ENCODE results near the gene ZC3HAV1.
"Not testable (repeated sequence)": the region's sequence is repeated elsewhere in the genome, so short reads cannot be mapped to it uniquely, and the experiment has no call there.

ZC3HAV1 gene

DNA sequence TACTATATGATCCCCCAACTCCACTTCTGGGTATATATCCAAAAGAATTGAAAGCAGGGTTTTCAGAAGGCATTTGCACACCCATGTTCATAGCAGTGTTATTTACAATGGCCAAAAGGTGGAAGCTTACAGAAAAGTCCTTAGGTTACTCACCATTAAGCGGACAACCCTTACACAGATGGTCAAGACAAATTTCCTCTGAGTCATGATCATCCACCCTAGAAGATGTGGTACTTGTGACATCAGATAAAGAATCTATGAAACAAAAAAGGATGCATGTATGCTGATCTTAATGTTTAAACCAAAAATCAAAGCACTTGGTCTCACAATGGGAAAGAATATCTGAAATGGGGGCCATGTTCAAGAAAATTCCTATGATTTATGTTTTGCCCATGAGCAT, 31.1 kb downstream of the ZC3HAV1 start:
- ATAC-seq, result no peak
- TF ChIP-seq ZFP3 (CRISPR knock-in tag; IDR thresholded peaks at IDR 0.05) (no peak), TOX (CRISPR knock-in tag; IDR thresholded peaks at IDR 0.05; ENCODE audit: borderline replicate concordance) (no peak), BACH2 (CRISPR knock-in tag; IDR thresholded peaks at IDR 0.05; ENCODE audit: borderline replicate concordance) (no peak), ZNF8 (CRISPR knock-in tag; IDR thresholded peaks at IDR 0.05) (no peak), ESRRG (CRISPR knock-in tag; IDR thresholded peaks at IDR 0.05) (no peak), OSR1 (CRISPR knock-in tag; IDR thresholded peaks at IDR 0.05) (no peak), RARB (CRISPR knock-in tag; IDR thresholded peaks at IDR 0.05) (no peak), ZFP30 (CRISPR knock-in tag; IDR thresholded peaks at IDR 0.05) (no peak), PPARA (CRISPR knock-in tag; IDR thresholded peaks at IDR 0.05; ENCODE audit: borderline replicate concordance) (no peak), ZC3H10 (CRISPR knock-in tag; IDR thresholded peaks at IDR 0.05) (no peak), ZNF70 (CRISPR knock-in tag; IDR thresholded peaks at IDR 0.05) (no peak), ZNF565 (CRISPR knock-in tag; conservative IDR thresholded peaks at IDR 0.05; ENCODE audit: low read depth) (no peak)
- TF ChIP-seq, protein P1, sequence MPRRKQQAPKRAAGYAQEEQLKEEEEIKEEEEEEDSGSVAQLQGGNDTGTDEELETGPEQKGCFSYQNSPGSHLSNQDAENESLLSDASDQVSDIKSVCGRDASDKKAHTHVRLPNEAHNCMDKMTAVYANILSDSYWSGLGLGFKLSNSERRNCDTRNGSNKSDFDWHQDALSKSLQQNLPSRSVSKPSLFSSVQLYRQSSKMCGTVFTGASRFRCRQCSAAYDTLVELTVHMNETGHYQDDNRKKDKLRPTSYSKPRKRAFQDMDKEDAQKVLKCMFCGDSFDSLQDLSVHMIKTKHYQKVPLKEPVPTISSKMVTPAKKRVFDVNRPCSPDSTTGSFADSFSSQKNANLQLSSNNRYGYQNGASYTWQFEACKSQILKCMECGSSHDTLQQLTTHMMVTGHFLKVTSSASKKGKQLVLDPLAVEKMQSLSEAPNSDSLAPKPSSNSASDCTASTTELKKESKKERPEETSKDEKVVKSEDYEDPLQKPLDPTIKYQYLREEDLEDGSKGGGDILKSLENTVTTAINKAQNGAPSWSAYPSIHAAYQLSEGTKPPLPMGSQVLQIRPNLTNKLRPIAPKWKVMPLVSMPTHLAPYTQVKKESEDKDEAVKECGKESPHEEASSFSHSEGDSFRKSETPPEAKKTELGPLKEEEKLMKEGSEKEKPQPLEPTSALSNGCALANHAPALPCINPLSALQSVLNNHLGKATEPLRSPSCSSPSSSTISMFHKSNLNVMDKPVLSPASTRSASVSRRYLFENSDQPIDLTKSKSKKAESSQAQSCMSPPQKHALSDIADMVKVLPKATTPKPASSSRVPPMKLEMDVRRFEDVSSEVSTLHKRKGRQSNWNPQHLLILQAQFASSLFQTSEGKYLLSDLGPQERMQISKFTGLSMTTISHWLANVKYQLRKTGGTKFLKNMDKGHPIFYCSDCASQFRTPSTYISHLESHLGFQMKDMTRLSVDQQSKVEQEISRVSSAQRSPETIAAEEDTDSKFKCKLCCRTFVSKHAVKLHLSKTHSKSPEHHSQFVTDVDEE (CRISPR knock-in tag; IDR thresholded peaks at IDR 0.05), result no peak
- TF ChIP-seq, protein P2, sequence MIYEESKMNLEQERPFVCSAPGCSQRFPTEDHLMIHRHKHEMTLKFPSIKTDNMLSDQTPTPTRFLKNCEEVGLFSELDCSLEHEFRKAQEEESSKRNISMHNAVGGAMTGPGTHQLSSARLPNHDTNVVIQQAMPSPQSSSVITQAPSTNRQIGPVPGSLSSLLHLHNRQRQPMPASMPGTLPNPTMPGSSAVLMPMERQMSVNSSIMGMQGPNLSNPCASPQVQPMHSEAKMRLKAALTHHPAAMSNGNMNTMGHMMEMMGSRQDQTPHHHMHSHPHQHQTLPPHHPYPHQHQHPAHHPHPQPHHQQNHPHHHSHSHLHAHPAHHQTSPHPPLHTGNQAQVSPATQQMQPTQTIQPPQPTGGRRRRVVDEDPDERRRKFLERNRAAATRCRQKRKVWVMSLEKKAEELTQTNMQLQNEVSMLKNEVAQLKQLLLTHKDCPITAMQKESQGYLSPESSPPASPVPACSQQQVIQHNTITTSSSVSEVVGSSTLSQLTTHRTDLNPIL (CRISPR knock-in tag; IDR thresholded peaks at IDR 0.05; ENCODE audit: low read depth), result no peak
- TF ChIP-seq, protein P3, sequence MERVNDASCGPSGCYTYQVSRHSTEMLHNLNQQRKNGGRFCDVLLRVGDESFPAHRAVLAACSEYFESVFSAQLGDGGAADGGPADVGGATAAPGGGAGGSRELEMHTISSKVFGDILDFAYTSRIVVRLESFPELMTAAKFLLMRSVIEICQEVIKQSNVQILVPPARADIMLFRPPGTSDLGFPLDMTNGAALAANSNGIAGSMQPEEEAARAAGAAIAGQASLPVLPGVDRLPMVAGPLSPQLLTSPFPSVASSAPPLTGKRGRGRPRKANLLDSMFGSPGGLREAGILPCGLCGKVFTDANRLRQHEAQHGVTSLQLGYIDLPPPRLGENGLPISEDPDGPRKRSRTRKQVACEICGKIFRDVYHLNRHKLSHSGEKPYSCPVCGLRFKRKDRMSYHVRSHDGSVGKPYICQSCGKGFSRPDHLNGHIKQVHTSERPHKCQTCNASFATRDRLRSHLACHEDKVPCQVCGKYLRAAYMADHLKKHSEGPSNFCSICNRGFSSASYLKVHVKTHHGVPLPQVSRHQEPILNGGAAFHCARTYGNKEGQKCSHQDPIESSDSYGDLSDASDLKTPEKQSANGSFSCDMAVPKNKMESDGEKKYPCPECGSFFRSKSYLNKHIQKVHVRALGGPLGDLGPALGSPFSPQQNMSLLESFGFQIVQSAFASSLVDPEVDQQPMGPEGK (CRISPR knock-in tag; IDR thresholded peaks at IDR 0.05; ENCODE audit: borderline replicate concordance), result no peak
- TF ChIP-seq, protein P4, sequence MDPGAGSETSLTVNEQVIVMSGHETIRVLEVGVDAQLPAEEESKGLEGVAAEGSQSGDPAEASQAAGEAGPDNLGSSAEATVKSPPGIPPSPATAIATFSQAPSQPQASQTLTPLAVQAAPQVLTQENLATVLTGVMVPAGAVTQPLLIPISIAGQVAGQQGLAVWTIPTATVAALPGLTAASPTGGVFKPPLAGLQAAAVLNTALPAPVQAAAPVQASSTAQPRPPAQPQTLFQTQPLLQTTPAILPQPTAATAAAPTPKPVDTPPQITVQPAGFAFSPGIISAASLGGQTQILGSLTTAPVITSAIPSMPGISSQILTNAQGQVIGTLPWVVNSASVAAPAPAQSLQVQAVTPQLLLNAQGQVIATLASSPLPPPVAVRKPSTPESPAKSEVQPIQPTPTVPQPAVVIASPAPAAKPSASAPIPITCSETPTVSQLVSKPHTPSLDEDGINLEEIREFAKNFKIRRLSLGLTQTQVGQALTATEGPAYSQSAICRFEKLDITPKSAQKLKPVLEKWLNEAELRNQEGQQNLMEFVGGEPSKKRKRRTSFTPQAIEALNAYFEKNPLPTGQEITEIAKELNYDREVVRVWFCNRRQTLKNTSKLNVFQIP (CRISPR knock-in tag; IDR thresholded peaks at IDR 0.05; ENCODE audit: borderline replicate concordance, low read depth), result no peak
- TF ChIP-seq, protein P5, sequence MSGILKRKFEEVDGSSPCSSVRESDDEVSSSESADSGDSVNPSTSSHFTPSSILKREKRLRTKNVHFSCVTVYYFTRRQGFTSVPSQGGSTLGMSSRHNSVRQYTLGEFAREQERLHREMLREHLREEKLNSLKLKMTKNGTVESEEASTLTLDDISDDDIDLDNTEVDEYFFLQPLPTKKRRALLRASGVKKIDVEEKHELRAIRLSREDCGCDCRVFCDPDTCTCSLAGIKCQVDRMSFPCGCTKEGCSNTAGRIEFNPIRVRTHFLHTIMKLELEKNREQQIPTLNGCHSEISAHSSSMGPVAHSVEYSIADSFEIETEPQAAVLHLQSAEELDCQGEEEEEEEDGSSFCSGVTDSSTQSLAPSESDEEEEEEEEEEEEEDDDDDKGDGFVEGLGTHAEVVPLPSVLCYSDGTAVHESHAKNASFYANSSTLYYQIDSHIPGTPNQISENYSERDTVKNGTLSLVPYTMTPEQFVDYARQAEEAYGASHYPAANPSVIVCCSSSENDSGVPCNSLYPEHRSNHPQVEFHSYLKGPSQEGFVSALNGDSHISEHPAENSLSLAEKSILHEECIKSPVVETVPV (CRISPR knock-in tag; IDR thresholded peaks at IDR 0.05), result no peak

DNA sequence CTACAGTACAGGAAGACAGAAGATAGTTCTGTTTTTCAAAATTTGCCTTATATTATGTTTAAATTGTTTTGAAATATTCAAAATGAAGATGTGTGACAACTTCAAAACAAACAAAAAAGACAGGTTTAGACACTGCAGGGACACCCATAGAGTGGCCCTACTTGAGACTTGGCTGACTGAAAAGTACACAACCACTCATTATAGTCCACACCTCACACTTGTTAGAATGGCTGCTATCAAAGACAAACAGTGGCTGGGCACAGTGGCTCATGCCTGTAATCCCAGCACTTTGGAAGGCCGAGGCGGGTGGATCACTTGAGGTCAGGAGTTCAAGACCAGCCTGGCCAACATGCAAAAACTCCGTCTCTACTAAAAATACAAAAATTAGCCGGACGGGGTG, 31.8 kb downstream of the ZC3HAV1 start:
- ATAC-seq, result not testable (repeated sequence)

DNA sequence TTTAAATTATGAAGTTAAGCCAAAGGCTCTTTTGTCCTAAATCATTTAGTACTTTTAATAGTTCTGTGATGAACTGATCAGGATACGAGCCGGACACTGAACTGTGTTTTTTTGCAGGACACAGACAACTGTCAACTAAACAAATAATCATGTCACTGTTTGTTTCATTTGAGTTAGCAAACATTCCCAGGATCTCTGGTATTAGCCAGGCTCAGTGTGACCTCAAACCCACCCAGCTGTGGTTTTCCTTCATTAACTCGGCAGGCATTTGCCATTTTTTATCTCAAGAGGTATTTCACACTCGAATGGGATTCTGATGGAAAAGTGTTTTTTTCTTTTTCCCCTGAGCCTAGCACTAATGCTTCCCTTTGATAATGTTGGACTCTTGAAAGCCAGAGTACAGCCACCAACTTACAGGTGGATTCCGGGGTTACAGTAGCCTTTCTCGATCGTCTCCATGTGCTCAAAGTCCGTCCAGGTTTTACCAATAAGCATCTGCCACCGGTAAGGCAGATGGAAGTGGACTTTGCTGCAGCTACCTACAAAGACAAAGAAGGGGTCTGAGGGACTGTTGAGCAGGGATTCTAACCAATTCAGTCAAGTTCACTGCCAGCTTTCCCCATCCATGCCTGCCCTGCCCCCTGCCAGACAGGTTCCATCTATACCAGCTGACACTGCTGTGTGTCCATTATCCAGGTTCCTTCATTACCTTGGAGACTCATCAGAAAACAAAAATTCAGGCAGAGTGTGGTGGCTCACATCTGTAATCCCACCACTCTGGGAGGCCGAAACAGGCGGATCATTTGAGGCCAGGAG, 33.4 kb downstream of the ZC3HAV1 start:
- no peak for ATAC-seq
- TF ChIP-seq TOX (CRISPR knock-in tag; IDR thresholded peaks at IDR 0.05; ENCODE audit: borderline replicate concordance) (no peak), OSR1 (CRISPR knock-in tag; IDR thresholded peaks at IDR 0.05) (no peak), PPARA (CRISPR knock-in tag; IDR thresholded peaks at IDR 0.05; ENCODE audit: borderline replicate concordance) (no peak), SNAI2 (CRISPR knock-in tag; IDR thresholded peaks at IDR 0.05) (no peak), BACH2 (CRISPR knock-in tag; IDR thresholded peaks at IDR 0.05; ENCODE audit: borderline replicate concordance) (no peak), ZNF565 (CRISPR knock-in tag; conservative IDR thresholded peaks at IDR 0.05; ENCODE audit: low read depth) (no peak), ZC3H10 (CRISPR knock-in tag; IDR thresholded peaks at IDR 0.05) (no peak), ZNF8 (CRISPR knock-in tag; IDR thresholded peaks at IDR 0.05) (no peak), GLIS3 (CRISPR knock-in tag; IDR thresholded peaks at IDR 0.05) (no peak), ZFP3 (CRISPR knock-in tag; IDR thresholded peaks at IDR 0.05) (no peak), CSDC2 (CRISPR knock-in tag; IDR thresholded peaks at IDR 0.05) (no peak), RARB (CRISPR knock-in tag; IDR thresholded peaks at IDR 0.05) (no peak), ESRRG (CRISPR knock-in tag; IDR thresholded peaks at IDR 0.05) (no peak)
- TF ChIP-seq, protein P3 (CRISPR knock-in tag; IDR thresholded peaks at IDR 0.05; ENCODE audit: borderline replicate concordance), result no peak
- TF ChIP-seq, protein P5 (CRISPR knock-in tag; IDR thresholded peaks at IDR 0.05), result no peak
- TF ChIP-seq, protein P4 (CRISPR knock-in tag; IDR thresholded peaks at IDR 0.05; ENCODE audit: borderline replicate concordance, low read depth), result no peak

Data from SK-N-SH treated with all-trans-retinoic acid at 6 μM for 48 hours (cell line).